Ectodermal cell (in vitro differentiated cells): ENCODE results near the gene ASPG.

Experiments
- H3K27ac ChIP-seq: 2 replicates; pipeline ENCODE4 v1.7.0; 2013; ENCODE audit warnings: mild to moderate bottlenecking, low read depth, low read length; ENCODE audit not compliant: insufficient read depth, poor library complexity, severe bottlenecking
- H3K27me3 ChIP-seq: 2 replicates; pipeline ENCODE4 v1.7.0; 2013; ENCODE audit warnings: mild to moderate bottlenecking, low read length; ENCODE audit not compliant: insufficient read depth, control insufficient read depth, poor library complexity, severe bottlenecking
- H3K36me3 ChIP-seq: one replicate; pipeline ENCODE4 v1.7.0; 2013; ENCODE audit warnings: low read length; ENCODE audit not compliant: control insufficient read depth, insufficient read depth
- H3K4me1 ChIP-seq: one replicate; pipeline ENCODE4 v1.7.0; 2013; ENCODE audit warnings: low read length; ENCODE audit not compliant: control insufficient read depth, insufficient read depth
- H3K4me3 ChIP-seq: 2 replicates; pipeline ENCODE4 v1.7.0; 2013; ENCODE audit warnings: low read depth, low read length, control low read depth; ENCODE audit not compliant: insufficient read depth
- H3K9me3 ChIP-seq: 2 replicates; pipeline ENCODE4 v1.7.0; 2013; ENCODE audit warnings: mild to moderate bottlenecking, low read length, moderate library complexity; ENCODE audit not compliant: control insufficient read depth
- WGBS, 2 experiments: methylation state at CpG; one replicate each; pipeline ENCODE4 v1.1.7; 2013; ENCODE audit warnings: missing lambda C conversion rate in 2 of 2; 5-methylcytosine and 5-hydroxymethylcytosine counted together

The ASPG gene

DNA sequence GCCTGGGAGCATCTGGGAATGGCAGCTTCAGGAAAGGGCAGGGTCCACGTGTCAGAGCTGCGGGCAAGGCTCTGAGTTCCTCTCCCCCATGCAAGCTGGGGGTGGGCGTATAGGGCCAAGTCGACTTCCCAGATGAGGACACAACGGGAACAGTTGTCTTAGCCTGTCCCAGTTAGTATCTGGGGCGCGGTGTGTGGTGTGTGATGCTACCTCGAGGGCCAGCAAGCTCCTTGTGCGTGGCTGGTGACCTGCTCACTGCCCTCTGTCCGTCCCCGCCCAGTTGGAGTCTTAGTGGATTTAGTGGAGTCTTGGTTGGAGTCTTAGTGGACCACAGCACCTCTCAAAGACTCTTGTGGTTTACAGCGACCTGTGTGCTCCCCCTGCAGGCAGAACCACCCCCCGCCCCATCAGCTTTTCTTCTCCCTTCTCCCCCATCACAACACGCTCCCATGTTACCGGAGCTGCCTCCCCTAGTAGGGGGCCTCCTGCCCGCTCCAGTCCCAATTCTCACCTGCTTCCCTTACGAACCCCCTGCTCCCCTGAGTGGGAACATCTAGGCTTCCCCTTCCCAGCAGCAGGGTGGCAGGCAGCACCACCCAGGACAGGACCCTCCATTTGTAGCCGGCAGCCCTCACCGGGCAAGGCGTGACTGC lies 8.7 kb downstream of the ASPG start:
- no peaks in the 10 kb centered on the region for H3K27me3 ChIP-seq
- H3K4me1 ChIP-seq = peaks cover 14% of the 10 kb centered on the region
- H3K4me3 ChIP-seq = no peak overlapping the region
- H3K9me3 ChIP-seq = no peaks in the 10 kb centered on the region
- no peak overlapping the region for H3K27ac ChIP-seq
- H3K36me3 ChIP-seq = no peaks in the 10 kb centered on the region
- WGBS, 2 experiments = 71% methylated on average over 20 of the region's 20 CpGs

- no peaks in the 10 kb centered on the region for H3K36me3 ChIP-seq
- peaks cover 14% of the 10 kb centered on the region for H3K4me1 ChIP-seq
- H3K9me3 ChIP-seq = no peaks in the 10 kb centered on the region
- WGBS, 2 experiments = 54% methylated on average over 35 of the region's 35 CpGs
- no peak overlapping the region for H3K27ac ChIP-seq
- no peak overlapping the region for H3K4me3 ChIP-seq
- no peaks in the 10 kb centered on the region for H3K27me3 ChIP-seq
These were observed 9.4 kb downstream of the ASPG start for GRCh38 chr14:104094709-104095425.

- H3K27me3 ChIP-seq = no peaks in the 10 kb centered on the region
- no peaks in the 10 kb centered on the region for H3K36me3 ChIP-seq
- peaks cover 14% of the 10 kb centered on the region for H3K4me1 ChIP-seq
- no peaks in the 10 kb centered on the region for H3K9me3 ChIP-seq
- H3K27ac ChIP-seq = no peak overlapping the region
- H3K4me3 ChIP-seq = no peak overlapping the region
- 93% methylated on average over 31 of the region's 31 CpGs for WGBS, 2 experiments
These were observed 10.2 kb downstream of the ASPG start for GRCh38 chr14:104095426-104096310.

DNA sequence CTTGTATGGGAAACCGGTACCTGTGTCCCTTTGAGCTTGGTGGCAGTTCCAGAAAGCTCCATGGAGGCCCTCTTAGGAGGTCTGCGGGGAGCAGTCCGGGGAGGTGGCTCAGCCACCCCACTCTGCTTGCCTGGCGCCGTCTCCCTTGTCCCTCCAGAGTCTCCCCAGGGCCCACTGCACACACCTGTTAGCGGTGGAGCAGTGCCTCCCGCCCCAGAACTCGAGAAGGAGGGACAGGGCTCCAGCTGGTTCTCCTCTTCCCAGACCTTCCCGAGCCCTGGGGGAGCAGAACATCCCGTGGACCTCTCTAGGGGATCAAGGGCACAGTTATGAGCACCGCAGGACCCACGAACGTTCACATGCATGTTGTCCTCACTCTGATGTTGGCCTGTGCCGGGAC lies 10.8 kb downstream of the ASPG start:
- Histone ChIP-seq H3K4me3 (no peak overlapping the region), H3K4me1 (peaks cover 10% of the 10 kb centered on the region), H3K36me3 (no peaks in the 10 kb centered on the region), H3K27ac (no peak overlapping the region), H3K27me3 (no peaks in the 10 kb centered on the region), H3K9me3 (no peaks in the 10 kb centered on the region)
- WGBS, 2 experiments = 92 to 93% methylated on average over 14 of the region's 14 CpGs

GRCh38 chr14:104096751-104097700 lies 11.5 kb downstream of the ASPG start:
- no peak overlapping the region for H3K27ac ChIP-seq

DNA sequence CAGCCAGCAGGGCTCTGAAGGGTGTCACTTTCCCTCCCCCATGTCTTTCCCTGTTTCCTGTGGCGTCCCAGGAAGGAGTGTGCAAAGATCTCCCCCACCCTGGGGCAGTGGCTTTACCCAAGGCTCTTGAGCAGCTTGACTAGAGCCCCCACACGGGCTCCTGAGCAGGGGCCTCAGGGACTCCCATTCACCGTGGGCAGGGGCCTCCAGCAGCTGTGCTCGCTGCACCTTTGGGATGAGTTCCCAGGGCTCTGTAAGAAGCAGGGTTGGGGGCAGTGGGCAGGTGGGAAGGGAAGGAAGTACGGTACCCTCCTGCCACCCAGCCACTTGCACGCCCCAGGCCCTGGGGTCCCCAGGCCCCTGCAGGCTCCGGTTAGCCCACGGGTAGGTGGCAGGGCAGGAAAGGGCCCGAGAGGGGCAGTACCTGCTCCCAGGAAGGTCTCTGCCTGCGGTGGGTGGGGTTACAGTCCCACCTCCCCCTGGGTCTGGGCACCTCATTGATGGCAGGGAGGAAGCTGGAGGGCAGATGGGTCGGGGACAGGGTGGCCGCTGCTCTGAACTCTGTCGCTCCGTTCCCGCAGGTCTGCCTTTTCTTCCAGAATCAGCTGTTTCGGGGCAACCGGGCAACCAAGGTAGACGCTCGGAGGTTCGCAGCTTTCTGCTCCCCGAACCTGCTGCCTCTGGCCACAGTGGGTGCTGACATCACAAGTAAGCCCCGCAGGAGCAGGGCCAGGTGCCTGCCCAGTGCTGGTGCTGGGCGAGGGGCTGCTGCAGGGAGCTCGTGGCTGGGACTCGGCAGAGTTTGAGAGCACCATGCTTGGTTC lies 13.0 kb downstream of the ASPG start:
- H3K4me3 ChIP-seq = no peak overlapping the region
- H3K27me3 ChIP-seq = no peaks in the 10 kb centered on the region
- H3K4me1 ChIP-seq = peaks cover 6% of the 10 kb centered on the region
- no peak overlapping the region for H3K27ac ChIP-seq
- 93% methylated on average over 25 of the region's 25 CpGs for WGBS, 2 experiments
- H3K9me3 ChIP-seq = no peaks in the 10 kb centered on the region
- H3K36me3 ChIP-seq = no peaks in the 10 kb centered on the region

More at GRCh38 chr14:104096751-104097700, 11.5 kb downstream of the ASPG start:
- H3K9me3 ChIP-seq = no peaks in the 10 kb centered on the region
- no peak overlapping the region for H3K4me3 ChIP-seq
- peaks cover 6% of the 10 kb centered on the region for H3K4me1 ChIP-seq
- H3K36me3 ChIP-seq = no peaks in the 10 kb centered on the region
- no peaks in the 10 kb centered on the region for H3K27me3 ChIP-seq
- WGBS, 2 experiments = 84 to 87% methylated on average over 25 of the region's 25 CpGs

DNA sequence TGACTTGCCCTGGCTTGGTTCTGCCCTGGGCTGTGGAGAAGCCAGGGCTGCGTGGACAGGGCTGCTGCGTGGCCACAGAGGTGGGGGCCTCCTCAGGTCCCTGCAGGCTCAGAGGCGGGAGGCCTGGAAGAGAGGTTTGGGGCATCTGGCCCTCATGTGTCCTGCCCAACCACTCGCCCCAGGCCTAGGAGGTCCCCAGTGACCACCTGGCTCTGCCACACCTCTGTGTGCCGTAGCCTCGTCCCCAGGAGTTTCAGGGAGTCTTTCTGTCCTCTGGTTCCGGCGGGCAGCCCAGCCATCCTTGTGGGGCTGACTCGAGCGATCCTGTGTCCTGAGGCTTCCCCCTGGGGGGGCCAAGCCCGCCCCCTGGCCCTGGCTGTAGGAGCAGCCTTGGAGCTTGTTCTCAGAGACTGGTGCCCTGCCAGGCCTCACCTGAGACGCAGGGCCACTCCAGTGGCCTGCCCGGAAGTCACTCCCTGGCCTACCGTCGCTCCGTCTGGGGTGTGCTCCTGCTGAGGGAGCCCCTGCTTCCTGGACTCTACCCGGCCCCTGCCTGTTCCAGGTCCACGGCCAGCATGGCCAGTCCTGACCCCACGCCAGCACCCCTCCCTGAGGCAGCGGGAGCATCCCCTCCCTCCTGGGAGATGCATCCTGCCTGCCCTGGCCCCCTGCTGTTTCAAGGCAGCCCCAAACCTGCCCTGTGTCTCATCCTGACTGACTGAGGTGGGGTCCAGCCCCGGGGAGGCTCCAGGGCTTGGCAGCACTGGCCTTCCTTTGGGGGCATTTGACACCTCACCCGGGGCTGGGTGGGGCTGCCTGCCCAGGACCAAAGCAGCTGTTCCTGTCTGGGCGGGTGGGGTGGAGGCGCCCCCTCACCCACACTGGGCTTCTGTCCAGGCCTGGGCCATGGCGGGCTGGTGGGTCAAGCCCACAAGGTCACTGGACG lies 13.9 kb downstream of the ASPG start:
- no peaks in the 10 kb centered on the region for H3K36me3 ChIP-seq
- H3K27me3 ChIP-seq = no peaks in the 10 kb centered on the region
- no peak overlapping the region for H3K4me3 ChIP-seq
- no peak overlapping the region for H3K27ac ChIP-seq
- WGBS, 2 experiments = 88% methylated on average over 26 of the region's 26 CpGs
- H3K9me3 ChIP-seq = no peaks in the 10 kb centered on the region
- peaks cover 4% of the 10 kb centered on the region for H3K4me1 ChIP-seq

- Histone ChIP-seq H3K4me3 (no peak overlapping the region), H3K4me1 (peaks cover 3% of the 10 kb centered on the region), H3K27ac (no peak overlapping the region), H3K27me3 (no peaks in the 10 kb centered on the region), H3K36me3 (no peaks in the 10 kb centered on the region), H3K9me3 (no peaks in the 10 kb centered on the region)
- WGBS, 2 experiments = 93% methylated on average over 23 of the region's 23 CpGs
These were observed 14.9 kb downstream of the ASPG start for GRCh38 chr14:104100171-104101085.
